Stomach (tissue), 9 donors: ENCODE measurements around the gene KCNQ1. TPM values are rescaled to one million over a fixed set of nuclear protein-coding genes. Genes with fewer than 3 reads are reported as not detected.

ENCODE experiments used
- DNase-seq, 2 donors: peaks; one replicate each; pipeline versions ENCODE4 v3.0.0 to v3.0.0-alpha.2; 2013 to 2019
- H3K27ac ChIP-seq, 5 donors: fragments of 200-600 bp in 4 of 5; sonication (generic) in 4 of 5; one replicate each; pipeline ENCODE4 v1.5.1; 2013 to 2019; ENCODE audit warnings: mild to moderate bottlenecking in 1 of 5, moderate library complexity in 1 of 5
- H3K27me3 ChIP-seq, 3 donors: fragments of 200-600 bp; sonication (generic); one replicate each; pipeline ENCODE4 v1.5.1; 2017 to 2019; ENCODE audit warnings: mixed run types in 1 of 3
- H3K36me3 ChIP-seq, 4 donors: fragments of 200-600 bp; sonication (generic); 1 replicate in 3 of 4; 2 replicates in 1 of 4; pipeline ENCODE4 v1.5.1; 2016 to 2019
- H3K4me1 ChIP-seq, 4 donors: fragments of 200-600 bp; sonication (generic); one replicate each; pipeline ENCODE4 v1.5.1; 2016 to 2019
- H3K4me3 ChIP-seq, 4 donors: fragments of 200-600 bp; sonication (generic) in 3 of 4; one replicate each; pipeline ENCODE4 v1.5.1; 2016 to 2019; ENCODE audit warnings: mild to moderate bottlenecking in 1 of 4
- H3K9me3 ChIP-seq, 4 donors: fragments of 200-600 bp; sonication (generic); one replicate each; pipeline ENCODE4 v1.5.1; 2016 to 2019
- EP300 ChIP-seq: sonication (generic); formaldehyde crosslinking; IDR thresholded peaks from one replicate; pipeline ENCODE4 v1.6.1; 2017; ENCODE audit warnings: antibody characterized with exemption
- POLR2A ChIP-seq, 4 donors: fragments of 450-650 bp; IDR thresholded peaks; one replicate each; pipeline ENCODE4 v1.6.1; 2016; ENCODE audit warnings: antibody characterized with exemption in 4 of 4, control low read depth in 2 of 4, mild to moderate bottlenecking in 1 of 4, moderate library complexity in 1 of 4
- POLR2AphosphoS5 ChIP-seq, 3 donors: sonication (generic); formaldehyde crosslinking; IDR thresholded peaks; one replicate each; pipeline ENCODE4 v1.6.1; 2016; ENCODE audit warnings: antibody characterized with exemption in 3 of 3
- WGBS, 5 donors: extraction: QIAGEN DNeasy Blood & Tissue Kit in 3 of 5; methylation state at CpG; one replicate each; pipeline versions ENCODE4 v1.1.5 to v1.1.7; 2013 to 2018; 5-methylcytosine and 5-hydroxymethylcytosine counted together
- intact Hi-C: fragments of 100-400 bp; cut with DNase I; formaldehyde crosslinking; loops from one replicate; pipeline ENCODE4 v1.15.1; 2023; ENCODE audit warnings: low total_unique reads
- polyA plus RNA-seq, 3 donors: library from polyadenylated mRNA; stranded (reverse); fragments of 200-250 nt; gene quantifications; one replicate each; pipeline ENCODE4 v1.2.3, GENCODE V29; 2013
- total RNA-seq, 5 donors: library from RNA; depleted of rRNA; stranded (reverse); fragments of >200 nt; gene quantifications; one replicate each; pipeline versions ENCODE4 v1.1.0 to v1.2.3, GENCODE V29; 2014 to 2016
- TF ChIP-seq, protein P1 (sequence below), 7 experiments: fragments of 450-650 bp in 4 of 7; fragments of 200-600 bp in 3 of 7; sonication (generic) in 3 of 7; IDR thresholded peaks; one replicate each; pipeline ENCODE4 v1.5.1; 2016 to 2019; ENCODE audit warnings: antibody characterized with exemption in 7 of 7, control low read depth in 2 of 7, mild to moderate bottlenecking in 1 of 7
- donor health status: healthy with polysubstance abuse.
- donor health status: Bipolar disorder and iron deficiency.
- donor health status: healthy.

KCNQ1 gene
- total and polyA plus RNA-seq, 8 donors = 12.1 to 155 (median 49.0) TPM

DNA sequence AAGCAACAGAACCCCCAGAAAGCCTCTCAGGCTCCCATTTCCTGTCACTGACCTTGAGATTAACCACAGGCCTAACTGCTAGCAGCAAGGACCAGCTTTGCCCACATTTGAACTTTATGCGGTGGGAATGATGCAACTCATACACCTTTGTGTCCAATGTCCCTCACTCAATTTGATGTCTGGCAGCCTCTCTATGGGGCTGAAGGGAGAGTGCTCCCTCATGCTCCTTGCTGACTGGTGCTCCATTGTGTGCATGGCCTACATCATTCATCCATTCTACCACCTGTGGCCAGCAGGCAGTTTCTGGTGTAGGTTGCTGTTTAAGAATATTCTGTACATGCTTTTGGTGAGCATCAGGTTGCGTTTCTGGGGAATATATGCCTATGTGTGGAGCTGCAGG lies 223.1 kb downstream of the KCNQ1 start:
- no peak for TF ChIP-seq POLR2AphosphoS5 (IDR thresholded peaks at IDR 0.05)
- no peak for TF ChIP-seq POLR2A (IDR thresholded peaks at IDR 0.05)
- TF ChIP-seq EP300 = no peak
- TF ChIP-seq, protein P1, sequence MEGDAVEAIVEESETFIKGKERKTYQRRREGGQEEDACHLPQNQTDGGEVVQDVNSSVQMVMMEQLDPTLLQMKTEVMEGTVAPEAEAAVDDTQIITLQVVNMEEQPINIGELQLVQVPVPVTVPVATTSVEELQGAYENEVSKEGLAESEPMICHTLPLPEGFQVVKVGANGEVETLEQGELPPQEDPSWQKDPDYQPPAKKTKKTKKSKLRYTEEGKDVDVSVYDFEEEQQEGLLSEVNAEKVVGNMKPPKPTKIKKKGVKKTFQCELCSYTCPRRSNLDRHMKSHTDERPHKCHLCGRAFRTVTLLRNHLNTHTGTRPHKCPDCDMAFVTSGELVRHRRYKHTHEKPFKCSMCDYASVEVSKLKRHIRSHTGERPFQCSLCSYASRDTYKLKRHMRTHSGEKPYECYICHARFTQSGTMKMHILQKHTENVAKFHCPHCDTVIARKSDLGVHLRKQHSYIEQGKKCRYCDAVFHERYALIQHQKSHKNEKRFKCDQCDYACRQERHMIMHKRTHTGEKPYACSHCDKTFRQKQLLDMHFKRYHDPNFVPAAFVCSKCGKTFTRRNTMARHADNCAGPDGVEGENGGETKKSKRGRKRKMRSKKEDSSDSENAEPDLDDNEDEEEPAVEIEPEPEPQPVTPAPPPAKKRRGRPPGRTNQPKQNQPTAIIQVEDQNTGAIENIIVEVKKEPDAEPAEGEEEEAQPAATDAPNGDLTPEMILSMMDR (IDR thresholded peaks at IDR 0.05) = no peak
- 79 to 100% (median 93%) methylated on average over 1 to 2 of the region's 2 CpGs for WGBS, 5 donors
- peak in 1 of 2 donors; percentile 15 for DNase-seq

DNA sequence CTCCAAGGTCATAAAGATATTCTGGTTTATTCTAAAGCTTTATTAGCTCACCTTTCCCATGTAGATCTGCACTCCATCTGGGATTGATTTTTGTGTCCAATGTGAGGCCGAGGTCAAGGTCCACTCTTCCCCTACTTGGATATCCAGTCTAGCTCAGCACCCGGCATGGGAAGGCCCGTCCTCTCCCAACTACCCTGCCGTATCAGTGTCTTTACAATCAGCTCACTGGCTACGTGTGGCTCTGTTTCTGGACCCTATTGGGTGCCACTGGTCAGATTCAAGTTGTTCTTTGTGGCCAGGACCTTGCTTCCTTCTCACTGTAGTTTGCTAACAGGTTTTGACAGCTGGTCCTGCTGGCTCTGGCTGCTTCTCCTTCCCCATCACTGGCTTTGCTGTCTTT lies 224.1 kb downstream of the KCNQ1 start:
- DNase-seq = peak in 1 of 2 donors; percentile 13
- Histone ChIP-seq H3K36me3 (peaks cover 0 to 40% (median 23%) of the 10 kb centered on the region in 4 donors), H3K4me1 (peaks cover under 1 to 32% (median 5%) of the 10 kb centered on the region in 4 donors), H3K4me3 (no peak overlapping the region), H3K27me3 (no peaks in the 10 kb centered on the region), H3K9me3 (no peaks in the 10 kb centered on the region), H3K27ac (no peak overlapping the region)
- 88 to 97% (median 92%) methylated on average over 5 of the region's 5 CpGs for WGBS, 5 donors
- intact Hi-C loops = no loop called here
- TF ChIP-seq EP300 (no peak), POLR2A (IDR thresholded peaks at IDR 0.05) (no peak), POLR2AphosphoS5 (IDR thresholded peaks at IDR 0.05) (no peak)
- TF ChIP-seq, protein P1 (IDR thresholded peaks at IDR 0.05) = no peak

More for the DNA sequence above, 223.1 kb downstream of the KCNQ1 start:
- Histone ChIP-seq H3K27ac (no peak overlapping the region), H3K27me3 (no peaks in the 10 kb centered on the region), H3K4me1 (peaks cover 0 to 25% (median 0%) of the 10 kb centered on the region in 4 donors), H3K9me3 (no peaks in the 10 kb centered on the region), H3K4me3 (no peak overlapping the region), H3K36me3 (peaks cover 0 to 49% (median 32%) of the 10 kb centered on the region in 4 donors)
- intact Hi-C loops = no loop called here

DNA sequence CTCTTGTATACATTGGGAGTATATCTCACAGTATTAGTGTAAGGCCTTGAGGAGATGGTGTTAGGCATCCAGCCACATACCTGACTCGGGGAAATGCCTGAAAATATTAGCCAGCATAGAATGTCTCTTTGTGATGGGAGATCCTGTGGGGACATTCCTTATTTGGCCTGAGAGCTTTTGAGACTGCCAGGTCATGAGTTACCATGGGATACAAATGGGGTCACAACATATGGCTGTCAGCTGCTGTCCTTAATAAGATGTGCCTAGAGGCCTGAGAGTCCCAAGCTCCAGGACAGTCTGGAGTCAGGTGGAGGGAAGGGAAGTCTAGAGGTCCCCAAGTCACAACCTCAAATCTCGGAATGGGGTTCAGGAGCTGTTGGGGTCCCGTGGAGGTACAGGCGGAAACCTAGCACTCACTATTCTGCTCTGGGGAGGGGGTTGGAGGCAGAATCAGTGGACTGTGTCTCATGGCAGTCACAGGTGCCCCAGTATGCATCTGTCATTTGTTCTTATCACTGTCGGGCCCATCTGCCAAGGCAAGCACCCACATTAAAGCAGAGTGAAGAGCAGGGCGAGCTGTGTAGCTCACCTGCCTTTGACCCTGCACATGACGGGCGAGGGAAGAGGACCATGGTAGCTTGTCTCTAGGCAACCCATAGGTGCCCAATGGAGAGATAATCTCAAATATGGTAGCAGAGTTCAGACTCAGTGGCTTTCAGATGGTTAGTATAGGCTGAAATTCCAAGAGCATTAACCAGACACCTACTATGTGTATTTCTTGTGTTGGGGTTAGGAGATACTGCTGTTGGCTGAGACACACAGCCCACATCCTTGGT lies 225.0 kb downstream of the KCNQ1 start:
- Histone ChIP-seq H3K4me3 (no peak overlapping the region), H3K9me3 (no peaks in the 10 kb centered on the region), H3K27ac (no peak overlapping the region), H3K27me3 (no peaks in the 10 kb centered on the region), H3K4me1 (peaks cover 10 to 42% (median 13%) of the 10 kb centered on the region in 4 donors), H3K36me3 (peaks cover 0 to 31% (median 17%) of the 10 kb centered on the region in 4 donors)
- 91 to 98% (median 95%) methylated on average over 6 to 8 of the region's 8 CpGs for WGBS, 5 donors
- peak in 1 of 2 donors; percentile 0 for DNase-seq
- intact Hi-C loops = no loop called here
- TF ChIP-seq, protein P1 (IDR thresholded peaks at IDR 0.05) = no peak
- TF ChIP-seq POLR2A (IDR thresholded peaks at IDR 0.05) = no peak
- no peak for TF ChIP-seq POLR2AphosphoS5 (IDR thresholded peaks at IDR 0.05)
- no peak for TF ChIP-seq EP300

DNA sequence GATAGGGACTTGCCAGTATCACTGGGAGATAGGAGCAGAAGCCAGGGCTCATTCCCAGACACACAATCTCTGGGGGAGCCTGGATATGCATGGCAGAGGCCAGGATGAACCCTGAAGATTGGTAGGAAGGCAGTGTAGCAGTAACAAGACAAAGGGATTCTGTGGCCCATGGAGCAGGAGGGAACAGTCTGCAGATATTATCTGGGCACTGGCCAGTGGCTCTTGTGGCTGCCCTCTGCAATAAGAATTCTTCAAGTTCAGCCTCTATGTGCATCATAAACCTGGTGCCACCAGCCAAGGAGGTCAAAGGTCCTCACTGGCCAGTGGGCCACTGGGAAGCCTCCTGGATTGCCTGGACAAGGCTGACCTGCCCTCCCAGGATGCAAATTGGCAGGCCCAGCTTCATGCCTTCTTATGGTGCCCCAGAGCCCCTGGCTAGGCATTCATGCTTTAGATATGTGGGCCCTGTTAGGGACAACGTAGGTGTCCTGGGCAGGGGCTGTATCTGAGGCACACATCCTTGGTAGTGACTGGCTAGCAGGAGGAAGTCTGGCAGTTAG lies 225.8 kb downstream of the KCNQ1 start:
- intact Hi-C loops = no loop called here
- H3K27me3 ChIP-seq = no peaks in the 10 kb centered on the region
- H3K4me1 ChIP-seq = peaks cover 13 to 49% (median 19%) of the 10 kb centered on the region in 4 donors
- H3K4me3 ChIP-seq = no peak overlapping the region
- H3K36me3 ChIP-seq = peaks cover 0 to 24% (median 13%) of the 10 kb centered on the region in 4 donors
- peak in 1 of 2 donors; percentile 14 for DNase-seq
- no peak overlapping the region for H3K27ac ChIP-seq
- H3K9me3 ChIP-seq = no peaks in the 10 kb centered on the region
- WGBS, 5 donors = 0 to 89% (median 81%) methylated on average over 1 of the region's 1 CpG
- no peak for TF ChIP-seq POLR2A (IDR thresholded peaks at IDR 0.05)
- TF ChIP-seq, protein P1 (IDR thresholded peaks at IDR 0.05) = no peak
